SK-N-SH (cell line): ENCODE data around the gene BRCA2. TPM values are rescaled to one million over a fixed set of nuclear protein-coding genes. Genes with fewer than 3 reads are reported as not detected.

Experiments
- CTCF ChIA-PET: fragments of 300-600, 350-600 bp; formaldehyde crosslinking; extraction: SDS; loops from one replicate; lab custom pipeline; 2021; lab: Yijun Ruan, JAX
- POLR2A ChIA-PET: fragments of 350-600 bp; sonication (Branson Sonifier 250); formaldehyde crosslinking; extraction: SDS; loops from one replicate; lab custom pipeline; 2020; ENCODE audit warnings: antibody characterized with exemption, inconsistent platforms; lab: Yijun Ruan, JAX
- DNase-seq: peaks from one replicate; pipeline ENCODE4 v3.0.0; 2012
- H2AFZ ChIP-seq: fragments of 200-600 bp; sonication (generic); 2 replicates; pipeline ENCODE4 v1.8.1; 2016; ENCODE audit warnings: antibody characterized with exemption, mild to moderate bottlenecking, low read depth
- H3F3A ChIP-seq: fragments of 200-600 bp; sonication (generic); replicated peaks from 2 replicates; pipeline ENCODE3; 2016; ENCODE audit warnings: antibody characterized with exemption, mild to moderate bottlenecking; ENCODE audit not compliant: insufficient read depth
- H3K27ac ChIP-seq, 2 experiments: fragments of 200-500 bp in 1 of 2; fragments of 200-600 bp in 1 of 2; sonication (Bioruptor generic) in 1 of 2; sonication (generic), shearing (Covaris generic) in 1 of 2; 2 replicates each; pipeline versions ENCODE4 v1.5.1 to v1.6.1; 2014 to 2016; ENCODE audit warnings: low read depth in 2 of 2, inconsistent platforms in 1 of 2, low read length in 1 of 2, mild to moderate bottlenecking in 1 of 2, mixed read lengths in 1 of 2
- H3K27me3 ChIP-seq: fragments of 200-600 bp; sonication (generic), shearing (Covaris generic); 2 replicates; pipeline ENCODE4 v1.6.1; 2016; ENCODE audit warnings: mixed run types; ENCODE audit not compliant: insufficient read depth
- H3K36me3 ChIP-seq, 2 experiments: fragments of 200-500 bp in 1 of 2; fragments of 200-600 bp in 1 of 2; sonication (Bioruptor generic) in 1 of 2; sonication (generic) in 1 of 2; replicated peaks in 1 of 2; 2 replicates each; pipeline versions ENCODE3 to v1.5.1; 2014 to 2016; ENCODE audit warnings: low read length in 1 of 2, mild to moderate bottlenecking in 1 of 2; ENCODE audit not compliant: insufficient read depth in 2 of 2, control insufficient read depth in 1 of 2
- H3K4me1 ChIP-seq, 2 experiments: fragments of 200-500 bp in 1 of 2; fragments of 200-600 bp in 1 of 2; sonication (Bioruptor generic) in 1 of 2; sonication (generic), shearing (Covaris generic) in 1 of 2; 2 replicates each; pipeline versions ENCODE4 v1.5.1 to v1.6.1; 2014 to 2016; ENCODE audit warnings: low read depth in 1 of 2, low read length in 1 of 2, mixed run types in 1 of 2; ENCODE audit not compliant: insufficient read depth in 2 of 2, control insufficient read depth in 1 of 2
- H3K4me2 ChIP-seq: fragments of 200-600 bp; sonication (generic), shearing (Covaris generic); 2 replicates; pipeline ENCODE4 v1.6.1; 2017; ENCODE audit warnings: mixed run types
- H3K4me3 ChIP-seq, 2 experiments: fragments of 200-500 bp in 1 of 2; fragments of 200-600 bp in 1 of 2; sonication (Bioruptor generic) in 1 of 2; sonication (generic), shearing (Covaris generic) in 1 of 2; 2 replicates each; pipeline versions ENCODE4 v1.5.1 to v1.8.1; 2014 to 2016; ENCODE audit warnings: low read depth in 2 of 2, inconsistent platforms in 1 of 2, low read length in 1 of 2, mild to moderate bottlenecking in 1 of 2, mixed read lengths in 1 of 2, moderate library complexity in 1 of 2
- H3K79me2 ChIP-seq: fragments of 200-600 bp; sonication (generic); 2 replicates; pipeline ENCODE4 v1.8.1; 2017; ENCODE audit warnings: mild to moderate bottlenecking; ENCODE audit not compliant: insufficient read depth
- H3K9ac ChIP-seq: fragments of 200-600 bp; sonication (generic); 2 replicates; pipeline ENCODE4 v1.6.1; 2017; ENCODE audit warnings: mixed run types
- H3K9me2 ChIP-seq: fragments of 200-600 bp; sonication (generic); 2 replicates; pipeline ENCODE4 v1.6.1; 2017; ENCODE audit warnings: mixed run types
- H3K9me3 ChIP-seq: fragments of 200-600 bp; sonication (generic); 2 replicates; pipeline ENCODE4 v1.6.1; 2017; ENCODE audit warnings: mixed run types, mild to moderate bottlenecking, moderate library complexity
- H4K20me1 ChIP-seq: fragments of 200-600 bp; sonication (generic); 2 replicates; pipeline ENCODE4 v1.6.1; 2017; ENCODE audit warnings: mild to moderate bottlenecking, mixed run types; ENCODE audit not compliant: insufficient read depth
- FOSL2 ChIP-seq: IDR thresholded peaks from 2 replicates; pipeline ENCODE4 v1.4.0; 2012; ENCODE audit warnings: low read depth, mild to moderate bottlenecking, moderate library complexity, borderline replicate concordance
- JUND ChIP-seq: IDR thresholded peaks from 2 replicates; pipeline ENCODE4 v1.4.0; 2012
- MEF2A ChIP-seq: IDR thresholded peaks from 2 replicates; pipeline ENCODE4 v1.4.0; 2012; ENCODE audit warnings: low read depth, borderline replicate concordance
- PBX3 ChIP-seq: IDR thresholded peaks from 2 replicates; pipeline ENCODE4; 2012
- RAD21 ChIP-seq: IDR thresholded peaks from 2 replicates; pipeline ENCODE4 v1.6.1; 2012; ENCODE audit warnings: mild to moderate bottlenecking, low read length
- RFX5 ChIP-seq: IDR thresholded peaks from 2 replicates; pipeline ENCODE4 v1.6.1; 2012; ENCODE audit warnings: mild to moderate bottlenecking, improper control_type of control experiment, low read length
- SIN3A ChIP-seq: IDR thresholded peaks from 2 replicates; pipeline ENCODE4 v1.6.1; 2012; ENCODE audit warnings: low read depth, mild to moderate bottlenecking, low read length, moderate library complexity, borderline replicate concordance
- TEAD4 ChIP-seq: IDR thresholded peaks from 2 replicates; pipeline ENCODE4 v1.4.0; 2012; ENCODE audit warnings: mild to moderate bottlenecking, borderline replicate concordance; ENCODE audit not compliant: insufficient read depth
- ZBTB33 ChIP-seq: IDR thresholded peaks from 2 replicates; pipeline ENCODE4 v1.4.0; 2012; ENCODE audit warnings: low read depth, borderline replicate concordance
- WGBS: methylation state at CpG from one replicate; pipeline ENCODE4 v1.1.6; 2017; ENCODE audit warnings: low lambda C conversion rate; 5-methylcytosine and 5-hydroxymethylcytosine counted together
- polyA plus RNA-seq, 3 experiments: library from polyadenylated mRNA; depleted of rRNA; stranded (reverse); fragments of >200 nt; gene quantifications; 2 replicates each; pipeline ENCODE4 v1.2.3, GENCODE V29; 2012

Gene BRCA2
- polyA plus RNA-seq, 1 of the 3 experiments (the other 2 are of a cell fraction): 1.6 TPM

GRCh38 chr13:32320528-32320927 lies 5.2 kb downstream of the BRCA2 start:
- Histone ChIP-seq H3K9me3 (no peaks in the 10 kb centered on the region), H3K9ac (no peak overlapping the region), H3K27me3 (no peaks in the 10 kb centered on the region), H2AFZ (no peak overlapping the region), H3K4me1 (no peaks in the 10 kb centered on the region; a peak in 2 of 4 replicates), H3K79me2 (peaks cover 35% of the 10 kb centered on the region; the same call in 1 of the 2 replicates), H3K4me3 (no peak overlapping the region), H3K36me3 (peaks cover 10 to 19% of the 10 kb centered on the region in 2 experiments), H3K9me2 (no peaks in the 10 kb centered on the region), H3K4me2 (no peak overlapping the region), H3K27ac (no peak overlapping the region), H3F3A (no peaks in the 10 kb centered on the region), H4K20me1 (no peaks in the 10 kb centered on the region)
- WGBS: 85% methylated on average over 4 of the region's 4 CpGs
- DNase-seq: no peak
- ChIA-PET POLR2A (no interaction called here), CTCF (no interaction called here)
- no peak for TF ChIP-seq SIN3A
- no peak for TF ChIP-seq RAD21

- H4K20me1 ChIP-seq: no peaks in the 10 kb centered on the region
- peaks cover 7 to 21% of the 10 kb centered on the region in 2 experiments for H3K36me3 ChIP-seq
- no peak for DNase-seq
- H2AFZ ChIP-seq: peak overlapping the region; percentile 31
- no peaks in the 10 kb centered on the region; a peak in 1 of 4 replicates for H3K4me1 ChIP-seq
- no peak overlapping the region for H3K4me3 ChIP-seq
- POLR2A ChIA-PET: no interaction called here
- H3K9me3 ChIP-seq: no peaks in the 10 kb centered on the region
- H3F3A ChIP-seq: no peaks in the 10 kb centered on the region
- TF ChIP-seq JUND: peak; percentile 39
- no peak for TF ChIP-seq RFX5
- no peak for TF ChIP-seq ZBTB33
- peak; percentile 34; the same call in 1 of the 2 replicates for TF ChIP-seq TEAD4
- TF ChIP-seq FOSL2: peak; percentile 66; the same call in 1 of the 2 replicates
- peak; percentile 36; the same call in 1 of the 2 replicates for TF ChIP-seq MEF2A
- TF ChIP-seq PBX3: peak; percentile 23; the same call in 1 of the 2 replicates
- peaks cover 18% of the 10 kb centered on the region; the same call in 1 of the 2 replicates for H3K79me2 ChIP-seq
- H3K9me2 ChIP-seq: no peaks in the 10 kb centered on the region
- H3K4me2 ChIP-seq: peak overlapping the region; percentile 42; the same call in 1 of the 2 replicates
- H3K27ac ChIP-seq: peak overlapping the region; percentile 39 to 87; a peak in 3 of 4 replicates
- no peaks in the 10 kb centered on the region for H3K27me3 ChIP-seq
- CTCF ChIA-PET: interaction anchor here (0.6 to 3.0 kb wide), 3 partner anchors 8 to 1400 kb away, joined by 3 to 7 read pairs (median 3); no protein-coding TSS in a partner anchor
- peak overlapping the region; percentile 45; the same call in 1 of the 2 replicates for H3K9ac ChIP-seq
These were observed 8.6 kb downstream of the BRCA2 start for GRCh38 chr13:32323912-32324311.
